Measurements from ENCODE around the gene UBLCP1. TPM values are rescaled to one million over a fixed set of nuclear protein-coding genes. Genes with fewer than 3 reads are reported as not detected.

UBLCP1 gene
- total and polyA plus RNA-seq, 2 of the 8 experiments (the other 6 are each of a cell fraction or from before 2014, with no cell fraction given), result 13.0 to 40.9 TPM

DNA sequence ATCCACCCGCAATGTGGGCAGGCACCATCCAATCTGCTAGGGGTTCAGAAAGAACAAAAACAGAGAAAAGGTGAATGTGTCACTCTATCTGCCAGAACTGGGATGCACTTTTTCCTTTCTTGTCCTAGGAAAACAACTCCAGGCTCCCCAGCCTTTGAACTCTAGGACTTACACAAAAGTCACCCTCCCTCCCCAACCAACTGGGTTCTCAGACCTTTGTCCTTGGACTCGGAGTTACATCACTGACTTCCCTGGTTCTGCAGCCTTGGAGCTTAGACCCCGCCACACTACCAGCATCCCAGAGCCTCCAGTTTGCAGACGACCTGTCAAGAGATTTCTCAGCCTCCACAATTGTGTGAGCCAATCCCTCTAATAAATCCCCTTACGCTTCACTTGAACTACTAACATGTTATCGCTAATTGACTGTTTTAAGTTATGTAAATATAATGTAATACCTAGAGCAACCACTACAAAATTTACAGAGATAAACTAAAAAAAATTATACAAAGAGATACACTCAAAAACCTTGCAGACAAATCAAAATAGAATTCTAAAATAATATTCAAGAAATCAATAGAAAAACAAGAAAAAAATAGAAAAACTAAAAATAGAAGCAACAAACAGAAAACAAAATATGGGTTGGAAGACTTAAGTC, 5.3 kb upstream of the UBLCP1 start:
- Histone ChIP-seq H2BK12ac (ENCODE audit: low read depth, low read length) (no peak overlapping the region), H4K20me1 (replicated peaks in 1 of 2; ENCODE audit: control insufficient read depth in 1 of 2, insufficient read depth in 2 of 2, low read length in 2 of 2) (no peaks in the 10 kb centered on the region), H4K8ac (ENCODE audit: extremely low read depth, insufficient read depth, low read length) (no peak overlapping the region), H2AFZ (ENCODE audit: low read length) (no peak overlapping the region), H3K23ac (ENCODE audit: insufficient read length) (no peak overlapping the region), H3K79me2 (ENCODE audit: control insufficient read depth in 1 of 2, insufficient read depth in 2 of 2, low read length in 2 of 2) (no peaks in the 10 kb centered on the region), H4K5ac (ENCODE audit: insufficient read length, low read depth, low read length) (no peak overlapping the region), H2BK120ac (replicated peaks; ENCODE audit: low read depth, low read length) (no peak overlapping the region), H3K36me3 (ENCODE audit: control insufficient read depth in 2 of 4, insufficient read depth in 4 of 4, low read length in 3 of 4) (no peaks in the 10 kb centered on the region), H3K4me2 (ENCODE audit: insufficient read depth in 1 of 2, low read depth in 2 of 2, low read length in 2 of 2) (no peak overlapping the region), H3K9ac (replicated peaks in 1 of 4; ENCODE audit: extremely low read depth in 1 of 4, low read depth in 3 of 4, low read length in 3 of 4) (no peak overlapping the region), H4K91ac (replicated peaks; ENCODE audit: insufficient read length, low read length) (no peak overlapping the region), H2BK5ac (ENCODE audit: low read depth, low read length) (no peak overlapping the region), H3K27me3 (replicated peaks in 1 of 4; ENCODE audit: control insufficient read depth in 3 of 4, extremely low read depth in 1 of 4, insufficient read depth in 3 of 4, low read length in 3 of 4) (peaks cover 0 to 8% (median under 1%) of the 10 kb centered on the region in 4 experiments; a peak in 2 of 7 replicates), H3K4me1 (replicated peaks in 1 of 4; ENCODE audit: control insufficient read depth in 3 of 4, insufficient read depth in 4 of 4, low read length in 3 of 4) (no peaks in the 10 kb centered on the region; a peak in 3 of 7 replicates), H3K56ac (replicated peaks; ENCODE audit: insufficient read length, low read depth, low read length) (no peak overlapping the region), H3K27ac (ENCODE audit: low read depth, low read length) (no peak overlapping the region), H3K79me1 (ENCODE audit: low read depth, low read length) (peaks cover 3% of the 10 kb centered on the region; the same call in 1 of the 2 replicates), H3K23me2 (ENCODE audit: low read depth, low read length) (peaks cover 3% of the 10 kb centered on the region), H2AK5ac (ENCODE audit: low read depth, low read length) (no peak overlapping the region), H3K9me3 (ENCODE audit: insufficient read depth in 2 of 2, low read depth in 1 of 2, low read length in 1 of 2) (no peaks in the 10 kb centered on the region), H3K4ac (replicated peaks; ENCODE audit: insufficient read length, low read depth, low read length) (no peak overlapping the region), H3K14ac (ENCODE audit: insufficient read length) (no peak overlapping the region), H2BK20ac (ENCODE audit: low read length) (no peak overlapping the region), H3K18ac (ENCODE audit: extremely low read depth, low read length) (no peak overlapping the region), H2BK15ac (ENCODE audit: low read length) (no peak overlapping the region), H3K4me3 (ENCODE audit: extremely low read depth in 1 of 4, insufficient read depth in 2 of 4, low read depth in 3 of 4, low read length in 4 of 4) (no peak overlapping the region)
- ChIA-PET CTCF (ENCODE audit: partially characterized antibody) (no interaction called here), POLR2A (ENCODE audit: partially characterized antibody) (no interaction called here)
- FAIRE-seq (no peak), DNase-seq (ENCODE audit: low read depth in 1 of 2, low spot score in 2 of 2) (no peak)
- 83% methylated on average over 6 of the region's 6 CpGs; no CpG with 5 or more reads in 1 of the 2 experiments for WGBS, 2 experiments (ENCODE audit: extremely low coverage in 1 of 2, insufficient coverage in 1 of 2, insufficient read length in 1 of 2, insufficient replicate concordance in 2 of 2, low coverage in 1 of 2, low lambda C conversion rate in 2 of 2, missing lambda C conversion rate in 1 of 2)
- TF ChIP-seq POLR2AphosphoS5 (IDR thresholded peaks at IDR 0.05; ENCODE audit: low read depth, low read length) (no peak), TAF1 (IDR thresholded peaks at IDR 0.05; ENCODE audit: low read depth, low read length) (no peak), BACH1 (IDR thresholded peaks at IDR 0.05; ENCODE audit: low read length) (no peak), EZH2 (IDR thresholded peaks at IDR 0.05; ENCODE audit: low read depth, low read length, severe bottlenecking) (no peak), FOSL1 (IDR thresholded peaks at IDR 0.05; ENCODE audit: insufficient read depth, low read depth, low read length) (no peak), TAF7 (optimal IDR thresholded peaks at IDR 0.05; ENCODE audit: borderline replicate concordance, low read depth, low read length) (no peak), TCF12 (IDR thresholded peaks at IDR 0.05; ENCODE audit: low read depth, low read length) (no peak), RNF2 (IDR thresholded peaks at IDR 0.05; ENCODE audit: borderline replicate concordance, low read depth, low read length, missing control alignments, poor library complexity, severe bottlenecking) (no peak), PHF8 (conservative IDR thresholded peaks at IDR 0.05; ENCODE audit: low read depth, low read length) (no peak), ATF3 (IDR thresholded peaks at IDR 0.05; ENCODE audit: insufficient read depth, low read depth, low read length) (no peak), JUND (IDR thresholded peaks at IDR 0.05; ENCODE audit: low read length) (no peak), SP2 (IDR thresholded peaks at IDR 0.05; ENCODE audit: low read length) (no peak), MAFK (IDR thresholded peaks at IDR 0.05; ENCODE audit: low read depth, low read length) (no peak)

Measured in H1 (cell line).